H1 (cell line): ENCODE measurements around the gene KRTAP10-5. TPM values are rescaled to one million over a fixed set of nuclear protein-coding genes. Genes with fewer than 3 reads are reported as not detected.

ENCODE experiments used
- BRCA1 ChIP-seq: IDR thresholded peaks from 2 replicates; pipeline ENCODE4 v1.6.1; 2012; ENCODE audit warnings: low read depth, low read length, improper control_type of control experiment
- HDAC6 ChIP-seq: IDR thresholded peaks from one replicate; pipeline ENCODE4 v1.7.1; 2012; ENCODE audit warnings: low read depth, mild to moderate bottlenecking, inconsistent platforms, low read length, moderate library complexity
- POLR2AphosphoS5 ChIP-seq: IDR thresholded peaks from 2 replicates; pipeline ENCODE4 v1.6.1; 2011; ENCODE audit warnings: low read depth, low read length
- polyA plus RNA-seq, 7 experiments: library from polyadenylated mRNA; depleted of rRNA in 3 of 7; stranded (reverse) in 5 of 7; unstranded in 2 of 7; fragments of >200 nt in 5 of 7; fragments of 200-250 nt in 2 of 7; gene quantifications; 1 replicate in 5 of 7; 2 replicates in 1 of 7; 4 replicates in 1 of 7; pipeline versions ENCODE4 v1.2.1 to v1.2.3, GENCODE V29; 2011 to 2013; ENCODE audit warnings: missing spikeins in 2 of 7, mixed read lengths in 2 of 7
- total RNA-seq: library from RNA; stranded (reverse); fragmentation: NEBNext Ultra II Directional; extraction: Animal tissue kit (Norgen Biotek cat#: 25700); gene quantifications from 2 replicates; pipeline ENCODE4 v1.2.1, GENCODE V29; 2021

The KRTAP10-5 gene
- total and polyA plus RNA-seq, 2 of the 8 experiments (the other 6 are each of a cell fraction or from before 2014, with no cell fraction given), result 0.09 TPM; not detected in 1

DNA sequence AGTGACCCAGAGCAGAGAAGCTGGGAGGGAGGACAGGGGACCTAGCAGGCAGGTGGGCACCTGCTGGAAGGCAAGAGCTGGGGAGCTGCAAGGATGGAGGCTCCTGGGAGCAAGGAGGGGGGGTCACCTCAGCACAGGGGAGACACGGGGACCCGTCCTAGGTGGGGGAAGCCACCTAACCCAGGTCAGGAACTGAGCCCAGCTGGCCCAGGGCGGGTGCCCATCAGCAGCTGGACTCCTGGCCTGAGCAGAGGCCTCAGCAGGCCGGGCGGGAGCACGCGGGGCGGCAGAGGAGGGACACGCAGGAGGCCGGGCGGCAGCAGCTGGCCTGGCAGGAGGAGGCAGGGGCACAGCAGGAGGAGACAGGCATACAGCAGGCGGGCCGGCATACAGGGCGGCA, 41.4 kb downstream of the KRTAP10-5 start (continued):
- no peak for TF ChIP-seq BRCA1
- no peak for TF ChIP-seq HDAC6
- TF ChIP-seq POLR2AphosphoS5, result no peak
